A549 treated with CORT108297 at 1 μM for 4 hours (cell line): ENCODE measurements around the gene SNX24. TPM values are rescaled to one million over a fixed set of nuclear protein-coding genes. Genes with fewer than 3 reads are reported as not detected.

Source experiments
- total RNA-seq: library from RNA; stranded (reverse); fragments of 200-300 nt; extraction: Qiagen RNA extraction; gene quantifications from 5 replicates; pipeline ENCODE4 v1.2.3, GENCODE V29; 2022

The SNX24 gene
- 21.4 to 23.9 TPM (median 21.9 TPM) in 5 replicates for total RNA-seq

GRCh38 chr5:122845229-122846050 lies at the start of gene SNX24:
Gene SNX24 (plus strand): TSS chr5:122845613. CDS start chr5:122845634, 21 bp downstream.

GRCh38 chr5:123036391-123037103 lies 191.1 kb downstream of the SNX24 start, which contains the start of gene PPIC:
Gene PPIC (minus strand): TSS chr5:123036725. CDS start chr5:123036625, 100 bp downstream.

Other genes starting within 250 kb of the SNX24 start
- 35.7 to 63.7 TPM (median 38.7 TPM) in 5 replicates for gene SNX2, start 70.5 kb upstream of the SNX24 start, total RNA-seq
- 16.0 to 17.2 TPM (median 17.1 TPM) in 5 replicates for gene PPIC, start 191.1 kb downstream of the SNX24 start, total RNA-seq
- 0.07 to 0.14 TPM (median 0.12 TPM) in 5 replicates for gene PRDM6, start 243.6 kb downstream of the SNX24 start, total RNA-seq